ENCODE results near the gene SELENON.

DNA sequence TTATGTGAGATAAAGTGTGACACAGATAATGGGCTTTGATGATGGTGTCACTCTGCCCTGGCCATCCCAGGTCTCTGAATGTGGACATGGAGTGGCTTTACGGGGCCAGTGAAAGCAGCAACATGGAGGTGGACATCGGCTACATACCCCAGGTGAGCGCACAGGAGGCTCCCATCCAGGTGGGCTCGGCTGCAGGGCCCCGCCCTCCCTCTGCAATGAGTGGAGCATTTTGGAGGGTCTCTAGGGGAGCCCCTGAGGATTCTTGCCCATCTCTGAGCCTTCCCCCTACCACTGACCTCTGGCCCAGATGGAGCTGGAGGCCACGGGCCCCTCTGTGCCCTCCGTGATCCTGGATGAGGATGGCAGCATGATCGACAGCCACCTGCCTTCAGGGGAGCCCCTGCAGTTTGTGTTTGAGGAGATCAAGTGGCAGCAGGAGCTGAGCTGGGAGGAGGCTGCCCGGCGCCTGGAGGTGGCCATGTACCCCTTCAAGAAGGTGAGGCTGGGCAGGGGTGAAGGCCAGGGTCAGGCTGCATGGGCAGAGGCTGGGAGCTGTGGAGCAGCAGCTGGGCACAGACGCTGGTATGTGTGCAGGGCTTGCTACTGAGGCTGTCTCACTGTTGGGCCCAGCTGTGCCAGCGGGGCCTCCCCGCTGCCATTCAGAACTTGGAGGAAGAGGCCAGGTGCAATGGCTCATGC is 11.5 kb downstream of the SELENON start:
- TF ChIP-seq, protein P1, sequence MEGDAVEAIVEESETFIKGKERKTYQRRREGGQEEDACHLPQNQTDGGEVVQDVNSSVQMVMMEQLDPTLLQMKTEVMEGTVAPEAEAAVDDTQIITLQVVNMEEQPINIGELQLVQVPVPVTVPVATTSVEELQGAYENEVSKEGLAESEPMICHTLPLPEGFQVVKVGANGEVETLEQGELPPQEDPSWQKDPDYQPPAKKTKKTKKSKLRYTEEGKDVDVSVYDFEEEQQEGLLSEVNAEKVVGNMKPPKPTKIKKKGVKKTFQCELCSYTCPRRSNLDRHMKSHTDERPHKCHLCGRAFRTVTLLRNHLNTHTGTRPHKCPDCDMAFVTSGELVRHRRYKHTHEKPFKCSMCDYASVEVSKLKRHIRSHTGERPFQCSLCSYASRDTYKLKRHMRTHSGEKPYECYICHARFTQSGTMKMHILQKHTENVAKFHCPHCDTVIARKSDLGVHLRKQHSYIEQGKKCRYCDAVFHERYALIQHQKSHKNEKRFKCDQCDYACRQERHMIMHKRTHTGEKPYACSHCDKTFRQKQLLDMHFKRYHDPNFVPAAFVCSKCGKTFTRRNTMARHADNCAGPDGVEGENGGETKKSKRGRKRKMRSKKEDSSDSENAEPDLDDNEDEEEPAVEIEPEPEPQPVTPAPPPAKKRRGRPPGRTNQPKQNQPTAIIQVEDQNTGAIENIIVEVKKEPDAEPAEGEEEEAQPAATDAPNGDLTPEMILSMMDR (IDR thresholded peaks at IDR 0.05): no peak
- TF ChIP-seq POLR2A (IDR thresholded peaks at IDR 0.05): no peak
